Muscle of back (tissue), 11 donors: ENCODE data around the gene LLCFC1. TPM values are rescaled to one million over a fixed set of nuclear protein-coding genes. Genes with fewer than 3 reads are reported as not detected.
A peak's percentile ranks its signal among the peaks of the same experiment; 100 is the strongest.

ENCODE experiments used
- DNase-seq, 3 donors: peaks; one replicate each; pipeline versions ENCODE4 v3.0.0 to v3.0.0-alpha.2; 2013
- polyA plus RNA-seq, 10 donors: library from polyadenylated mRNA; unstranded; fragments of 120-200 nt; gene quantifications; one replicate each; pipeline ENCODE4 v1.2.1, GENCODE V29; 2013; ENCODE audit not compliant: insufficient read length in 10 of 10

The LLCFC1 gene
- polyA plus RNA-seq, 10 donors, result 0.16 to 0.60 (median 0.42) TPM; not detected in 4

DNA sequence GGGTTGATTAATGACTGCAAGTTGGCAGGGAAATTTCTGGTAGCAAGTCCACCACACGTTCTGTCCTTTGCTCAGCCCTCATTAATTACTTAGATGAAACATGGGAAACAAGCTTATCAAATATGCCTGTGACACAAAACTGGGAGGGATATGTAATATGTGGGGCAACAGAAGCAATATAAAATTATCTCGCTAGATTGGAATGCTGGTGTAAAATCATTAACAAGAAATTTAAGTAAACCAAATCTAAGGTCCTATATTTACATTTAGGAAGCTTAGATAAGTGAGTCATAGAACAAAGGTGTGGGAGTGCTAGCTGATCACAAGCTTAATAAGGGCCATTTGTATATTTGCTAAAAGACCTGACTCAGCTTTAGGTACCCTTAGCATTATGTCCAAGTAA, 29.3 kb upstream of the LLCFC1 start:
- no peak for DNase-seq

DNA sequence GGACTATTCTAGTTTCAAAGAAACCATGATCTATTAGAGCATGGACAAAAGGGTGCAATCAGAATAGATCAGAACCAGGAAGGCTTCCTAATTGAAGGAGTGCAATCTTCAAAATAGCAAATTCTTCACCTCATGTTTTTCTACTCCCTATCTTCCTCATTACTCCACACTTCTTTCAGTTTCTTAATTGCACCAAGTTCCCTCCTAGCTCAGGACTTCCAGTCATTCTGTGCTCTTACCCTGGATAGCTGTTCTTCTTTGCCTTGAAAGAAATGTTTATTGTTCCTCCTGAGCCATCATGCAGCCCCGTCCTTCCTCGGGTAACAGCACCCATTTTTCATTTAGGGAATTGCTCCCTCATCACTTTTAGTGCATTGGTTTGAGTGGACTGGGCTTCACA, 28.8 kb upstream of the LLCFC1 start:
- no peak for DNase-seq

DNA sequence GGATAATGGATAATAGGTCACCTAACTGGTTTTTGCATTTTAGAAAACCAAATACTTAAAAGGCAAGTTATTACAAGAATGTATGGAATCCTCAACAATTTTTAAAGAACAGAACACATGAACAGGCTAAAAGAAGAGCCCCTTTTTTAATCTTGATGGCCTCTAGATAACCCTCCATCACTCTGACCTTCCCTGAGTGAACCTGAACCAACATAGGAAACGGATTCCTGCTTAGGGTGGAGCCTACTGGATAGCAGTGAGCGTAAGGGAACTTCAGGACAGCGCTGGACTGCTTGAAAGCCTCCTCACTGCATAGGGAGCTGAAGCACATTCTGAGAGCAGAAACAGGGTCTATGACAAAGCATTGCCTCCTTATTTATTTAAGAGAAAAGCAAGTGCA, 26.2 kb upstream of the LLCFC1 start:
- no peak for DNase-seq

DNA sequence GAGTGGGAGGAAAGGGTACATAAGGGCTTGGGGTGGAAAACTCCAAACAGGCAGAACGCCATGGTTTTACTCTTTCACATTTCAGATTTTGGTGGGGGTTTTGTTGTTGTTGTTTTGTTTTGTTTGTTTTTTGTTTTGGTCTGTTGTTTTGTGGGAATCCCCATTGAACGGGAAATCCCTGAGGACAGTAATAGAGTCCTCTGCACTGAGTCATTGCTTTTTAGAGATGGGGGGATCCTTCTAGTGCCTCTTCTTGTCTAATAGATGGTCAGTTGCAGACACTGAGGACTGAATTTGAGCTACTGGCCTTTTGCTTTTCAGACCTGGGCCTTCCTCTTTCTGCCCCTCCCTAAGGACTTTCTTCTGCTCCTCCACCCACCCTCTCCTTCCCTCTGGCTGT, 25.7 kb upstream of the LLCFC1 start:
- DNase-seq, result no peak

DNA sequence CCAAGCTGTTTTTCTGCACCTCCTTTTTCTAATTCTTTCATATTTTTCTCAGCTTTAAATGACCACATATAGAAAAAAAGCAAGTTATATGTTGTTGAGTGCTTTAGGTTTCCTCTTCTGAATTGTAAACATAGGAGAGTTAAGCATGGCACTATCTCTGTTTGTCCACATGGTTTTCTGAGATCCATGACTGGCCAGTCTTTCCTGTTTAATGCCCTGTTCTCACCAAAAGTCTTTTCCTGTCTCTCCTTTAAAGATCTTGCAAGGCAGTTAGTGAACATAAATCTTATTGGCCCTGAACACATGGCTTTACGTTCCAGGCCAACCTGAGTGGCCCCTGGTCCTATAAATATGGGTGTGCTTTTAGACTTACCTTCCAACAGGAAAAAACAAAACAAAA, 25.2 kb upstream of the LLCFC1 start:
- no peak for DNase-seq

DNA sequence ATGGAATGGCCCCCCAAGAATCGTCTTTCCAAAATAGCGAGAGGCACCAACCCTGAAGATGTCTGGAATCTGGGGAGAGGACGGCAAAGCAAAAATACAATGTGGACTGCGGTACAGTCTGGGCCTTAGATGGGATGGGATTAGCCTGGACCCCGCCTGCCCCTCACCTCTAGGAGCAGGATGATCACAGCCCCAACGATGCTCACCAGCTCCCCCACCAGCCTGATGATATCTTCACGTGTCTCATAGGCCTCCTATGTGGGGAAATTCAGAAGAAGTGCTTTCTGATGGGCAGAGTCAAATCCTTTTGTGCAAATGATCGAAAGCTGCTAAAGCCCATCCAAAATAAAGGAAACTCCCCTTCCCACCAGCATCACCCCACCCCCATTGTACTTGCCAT, 24.0 kb upstream of the LLCFC1 start:
- DNase-seq, result no peak

DNA sequence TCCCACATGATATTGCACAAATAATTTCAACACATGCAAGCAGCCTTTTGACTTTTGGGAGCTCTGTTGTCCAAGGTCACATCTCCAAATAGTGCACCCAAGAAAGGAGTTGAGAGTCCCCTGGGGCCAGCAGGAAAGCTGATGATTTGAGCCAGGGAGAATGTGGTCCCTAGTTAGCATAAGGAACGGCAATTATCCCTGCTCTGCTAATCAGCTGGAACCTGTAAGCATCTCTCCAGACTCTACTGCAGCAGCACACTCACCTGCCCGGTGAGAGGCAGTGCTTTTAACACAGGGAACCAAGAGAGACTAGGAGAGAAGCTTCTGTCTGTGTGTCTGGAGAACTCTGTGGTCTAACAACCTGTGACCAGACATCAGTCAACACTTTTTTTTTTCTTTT, 22.8 kb upstream of the LLCFC1 start:
- no peak for DNase-seq

DNA sequence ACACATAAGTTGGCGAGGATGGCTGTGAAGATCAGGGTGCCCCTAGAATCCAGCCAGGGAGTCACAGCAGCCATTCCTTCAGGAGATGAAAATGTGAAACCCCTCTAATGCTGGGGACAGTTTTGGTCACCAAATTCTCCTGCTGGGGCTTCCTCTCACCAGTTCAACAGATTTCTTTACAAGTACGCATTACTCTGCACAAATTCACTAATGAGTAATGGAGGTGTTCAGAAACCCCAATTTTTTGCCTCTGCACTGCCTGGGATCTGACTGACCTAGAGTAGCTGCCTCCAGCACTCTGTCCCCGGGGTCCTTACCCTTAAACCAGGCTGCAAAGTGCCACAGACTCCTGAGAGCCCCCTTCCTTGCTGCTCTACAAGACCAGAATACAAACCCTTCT, 21.8 kb upstream of the LLCFC1 start:
- no peak for DNase-seq

DNA sequence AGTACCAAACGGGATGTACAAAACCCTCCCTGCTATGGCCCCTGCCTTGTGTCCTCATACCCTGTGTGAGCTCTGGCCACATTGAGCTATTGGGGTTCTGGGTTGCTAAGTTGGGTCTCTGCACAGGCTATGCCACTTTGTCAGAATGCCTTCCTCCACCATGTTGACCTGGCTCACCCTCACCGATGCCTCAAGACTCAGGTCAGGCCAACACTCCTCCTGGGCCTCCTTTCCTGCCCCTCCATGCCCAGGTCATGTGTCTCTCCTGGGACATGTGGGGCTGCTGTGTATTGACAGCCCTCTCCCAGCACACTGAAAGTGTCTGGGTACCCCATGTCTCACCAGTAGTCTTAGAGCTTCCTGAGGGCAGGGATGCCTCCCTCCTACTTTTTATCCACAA, 20.4 kb upstream of the LLCFC1 start:
- DNase-seq, result no peak

DNA sequence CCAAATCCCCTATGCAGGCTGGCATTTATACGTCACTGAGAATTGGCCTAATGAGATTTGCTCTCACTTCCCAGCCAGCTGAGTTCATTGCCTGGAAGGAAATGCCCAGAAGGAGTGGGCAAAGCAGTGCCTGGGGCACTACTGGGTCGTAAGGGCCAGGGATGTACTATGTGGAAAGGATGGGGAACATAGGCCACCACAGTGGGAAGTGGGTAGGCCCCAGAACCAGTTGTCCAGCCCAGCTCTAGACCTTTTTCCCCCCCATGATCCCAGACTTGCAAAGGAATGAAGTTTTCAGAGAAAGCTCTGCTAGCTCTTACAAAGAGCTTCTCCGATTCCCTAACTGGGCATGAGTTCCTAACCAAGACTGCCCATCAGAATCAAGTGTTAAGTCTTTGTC, 19.6 kb upstream of the LLCFC1 start:
- no peak for DNase-seq

DNA sequence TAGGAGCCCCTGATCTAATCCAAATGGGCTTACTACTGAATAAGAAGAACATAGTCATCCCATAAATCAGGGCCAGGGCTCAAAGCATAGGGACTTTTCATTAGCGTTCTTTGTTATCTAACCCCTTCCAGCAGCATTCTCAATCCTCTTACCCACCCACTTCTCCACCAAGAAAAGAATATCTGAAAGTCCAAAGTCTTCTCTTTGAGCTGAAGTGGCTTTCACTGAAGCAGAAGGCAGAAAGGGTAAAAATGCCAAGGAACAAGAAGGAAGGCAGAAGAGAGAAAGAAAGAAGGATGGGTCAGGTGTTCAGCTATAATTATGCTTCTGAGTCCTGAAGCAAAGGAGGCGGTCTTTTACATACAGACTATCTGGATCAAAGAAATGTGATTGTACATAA, 15.9 kb upstream of the LLCFC1 start:
- no peak for DNase-seq

DNA sequence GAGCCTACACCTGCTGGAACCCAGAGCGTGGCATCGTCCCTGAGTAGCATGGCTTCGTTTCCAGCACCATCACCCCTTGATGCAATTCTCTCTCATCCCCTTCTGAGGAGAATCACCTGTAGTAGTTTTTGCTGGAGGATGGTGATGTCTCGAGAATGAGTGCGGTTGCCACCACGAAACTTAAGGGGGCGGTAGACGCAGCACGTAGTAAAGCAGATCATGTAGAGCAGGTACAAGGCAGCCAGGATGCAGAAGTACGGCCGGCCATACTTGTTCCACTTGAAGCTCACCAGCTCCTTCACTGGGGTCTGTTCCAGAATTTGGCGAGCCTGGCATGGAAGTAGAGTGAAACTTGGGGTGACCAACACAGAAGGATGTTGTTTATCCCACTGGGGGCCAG, 13.9 kb upstream of the LLCFC1 start:
- DNase-seq, result no peak

DNA sequence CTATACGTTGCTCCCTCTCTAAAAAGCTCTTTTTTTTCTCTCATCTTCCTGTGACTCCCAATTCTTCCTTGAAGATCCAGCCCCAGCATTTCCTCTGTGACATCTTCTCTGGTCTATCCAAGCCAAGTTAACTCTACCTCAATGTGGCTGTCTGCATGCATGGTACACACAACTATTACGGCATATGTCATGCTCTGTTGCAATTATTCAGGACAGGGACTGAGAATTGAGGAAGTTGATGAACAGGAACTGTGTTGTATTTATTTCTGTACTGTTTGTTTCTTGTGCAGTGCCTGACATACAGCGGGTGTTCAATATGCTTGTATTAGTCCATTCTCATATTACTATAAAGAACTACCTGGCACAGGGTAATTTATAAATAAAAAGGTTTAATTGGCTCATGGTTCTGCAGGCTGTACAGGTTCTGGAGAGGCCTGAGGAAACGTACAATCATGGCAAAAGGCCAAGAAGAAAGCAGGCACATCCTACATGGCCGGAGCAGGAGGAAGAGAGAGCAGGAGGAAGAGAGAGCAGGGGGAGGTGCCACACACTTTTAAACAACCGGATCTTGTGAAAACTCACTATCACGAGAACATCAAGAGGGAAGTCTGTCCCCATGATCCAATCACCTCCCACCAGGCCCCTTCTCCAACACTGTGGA, 12.1 kb upstream of the LLCFC1 start:
- peak in 1 of 3 donors; percentile 9 for DNase-seq

DNA sequence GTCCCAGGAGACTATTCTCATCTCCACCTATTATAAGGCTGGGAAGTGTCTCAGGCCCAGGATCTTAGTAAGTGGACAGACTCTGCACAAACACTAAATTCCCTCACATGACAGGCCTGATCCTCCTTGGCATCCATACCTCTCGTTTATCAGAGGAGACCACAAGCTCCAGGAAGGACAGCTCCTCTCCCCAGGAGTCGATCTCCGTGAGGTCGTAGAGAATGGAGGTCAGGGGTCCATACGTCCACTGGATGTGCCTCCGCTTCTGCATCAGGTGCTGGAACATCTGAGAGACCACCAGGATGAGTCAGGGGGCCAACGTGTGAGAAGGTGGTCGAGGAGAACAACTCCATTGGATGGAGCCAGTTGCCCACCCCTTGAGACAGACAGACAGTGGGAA, 11.3 kb upstream of the LLCFC1 start:
- DNase-seq, result no peak

DNA sequence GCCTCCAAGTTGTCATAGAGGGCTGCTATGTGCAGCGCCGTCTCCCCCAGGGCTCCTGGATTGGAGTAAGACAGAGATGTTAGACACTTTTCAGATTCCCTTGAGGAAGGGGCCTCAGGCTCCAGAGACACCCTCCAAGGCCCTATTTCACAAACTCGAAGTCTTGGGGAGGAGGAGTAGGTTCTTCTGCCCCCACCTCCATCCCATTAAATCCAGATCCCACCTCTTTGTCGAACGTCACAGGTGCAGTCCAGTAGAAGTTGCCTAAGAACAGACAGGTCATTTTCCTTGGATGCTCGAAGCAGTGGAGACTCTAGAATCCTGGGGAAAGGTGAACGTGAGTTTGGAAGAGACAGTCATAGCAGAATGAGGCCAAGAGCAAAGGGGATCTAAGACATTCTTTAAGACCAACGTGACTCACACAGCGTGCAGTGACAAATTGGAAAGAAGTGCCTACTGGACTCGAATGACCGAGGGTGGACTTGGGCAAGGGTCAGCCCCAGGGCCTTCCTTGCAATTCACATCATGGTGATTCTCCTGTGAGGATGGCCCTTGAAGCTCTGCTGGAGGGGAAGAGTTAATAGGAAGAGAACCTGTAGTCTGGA, 9.1 kb upstream of the LLCFC1 start:
- DNase-seq, result no peak

DNA sequence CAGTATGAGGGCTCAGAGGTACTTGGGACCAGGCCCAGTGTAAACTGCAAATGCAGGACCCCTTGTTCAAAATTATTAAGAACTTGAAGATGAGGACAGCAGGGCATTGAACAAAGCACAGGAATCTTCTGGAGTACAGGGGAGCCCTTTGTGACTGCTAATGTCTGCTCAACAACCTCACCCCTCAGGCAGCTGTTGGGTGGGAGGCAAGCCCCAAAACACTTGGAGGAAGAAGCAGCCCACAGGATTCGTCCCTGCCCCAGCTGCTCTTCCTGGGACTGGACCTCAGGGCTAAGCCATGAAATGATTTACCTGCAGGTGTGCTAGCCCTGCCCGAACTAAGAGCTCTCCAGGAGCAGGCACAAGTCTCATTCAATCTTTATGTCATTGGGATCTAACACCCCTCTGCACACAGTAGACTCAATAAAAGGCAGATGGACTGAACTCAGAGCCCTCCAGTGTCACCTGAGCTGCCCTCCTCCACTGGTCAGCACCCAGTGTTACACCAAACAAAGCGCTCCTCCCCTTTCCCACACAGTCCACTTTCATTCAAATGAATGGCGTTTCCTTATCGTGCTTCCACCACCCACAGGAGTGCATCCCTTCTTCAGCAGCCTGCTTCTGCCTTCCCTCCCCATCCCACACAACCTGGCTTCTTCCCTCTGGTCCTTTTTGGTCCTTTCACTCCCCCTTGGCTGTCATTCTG, 6.7 kb upstream of the LLCFC1 start:
- DNase-seq, result no peak

DNA sequence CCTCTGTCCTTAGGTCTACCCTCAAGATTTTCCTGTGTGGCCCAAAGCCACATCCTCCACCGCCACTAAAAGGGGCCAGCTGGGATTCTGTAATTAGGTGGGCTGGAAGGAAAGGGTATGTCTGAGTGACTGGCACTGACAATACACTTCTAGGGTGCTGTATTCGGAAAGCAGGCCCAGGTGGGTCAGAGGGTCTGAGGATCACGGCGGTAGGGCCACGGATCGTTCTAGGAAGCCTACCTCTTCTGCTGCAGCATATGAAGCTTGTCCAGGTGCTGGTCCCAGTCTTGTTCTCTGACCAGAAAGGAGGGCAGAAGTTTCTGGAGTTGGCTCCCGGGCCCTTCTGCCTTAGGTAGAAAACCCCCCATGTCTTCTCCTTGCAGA, 6.2 kb upstream of the LLCFC1 start:
- no peak for DNase-seq

DNA sequence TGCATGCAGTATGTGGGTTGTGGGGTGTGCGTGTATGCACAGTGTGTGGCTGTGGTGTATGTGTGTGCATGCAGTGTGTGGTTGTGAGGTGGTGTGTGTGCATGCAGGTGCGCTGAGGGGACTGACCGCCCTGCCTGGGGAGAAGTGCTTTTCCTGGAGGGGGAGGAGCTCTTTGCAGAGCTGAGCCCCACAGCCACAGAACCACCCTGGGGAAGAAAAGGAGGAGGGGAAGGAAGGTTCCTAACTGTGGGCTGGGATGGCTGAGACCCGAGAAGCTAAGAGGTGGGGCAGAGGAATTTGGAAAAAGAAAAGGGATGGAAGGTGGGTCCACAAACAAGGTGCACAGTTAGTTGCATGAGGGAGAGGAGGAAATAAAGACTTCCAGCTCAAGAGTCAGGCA, 5.7 kb upstream of the LLCFC1 start, which contains the start of gene TRPV5:
Gene TRPV5, minus strand, starts transcription at position 123 of the 400 bp plus-strand sequence. CDS start 287 bp downstream, outside the sequence.
- no peak for DNase-seq

DNA sequence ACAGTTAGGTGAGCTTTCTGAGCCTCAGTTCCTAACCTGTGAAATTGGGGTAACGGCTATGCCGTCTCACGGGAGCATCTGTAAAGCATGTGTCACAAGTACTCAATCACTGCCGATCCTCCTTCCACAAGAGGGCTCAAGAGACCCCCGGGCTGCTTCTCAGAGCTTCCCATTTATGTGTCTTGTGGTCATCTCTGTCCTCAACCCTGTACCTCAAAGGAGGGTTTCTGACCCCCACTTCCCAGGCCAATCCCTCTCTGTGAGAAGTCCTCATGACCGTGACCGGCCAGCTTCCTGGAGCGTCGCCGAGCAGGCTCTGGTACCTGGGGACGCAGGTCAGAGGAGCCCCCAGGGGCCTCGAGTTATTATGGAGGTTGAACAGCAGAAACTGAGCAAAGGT, 5.2 kb upstream of the LLCFC1 start:
- DNase-seq, result no peak

DNA sequence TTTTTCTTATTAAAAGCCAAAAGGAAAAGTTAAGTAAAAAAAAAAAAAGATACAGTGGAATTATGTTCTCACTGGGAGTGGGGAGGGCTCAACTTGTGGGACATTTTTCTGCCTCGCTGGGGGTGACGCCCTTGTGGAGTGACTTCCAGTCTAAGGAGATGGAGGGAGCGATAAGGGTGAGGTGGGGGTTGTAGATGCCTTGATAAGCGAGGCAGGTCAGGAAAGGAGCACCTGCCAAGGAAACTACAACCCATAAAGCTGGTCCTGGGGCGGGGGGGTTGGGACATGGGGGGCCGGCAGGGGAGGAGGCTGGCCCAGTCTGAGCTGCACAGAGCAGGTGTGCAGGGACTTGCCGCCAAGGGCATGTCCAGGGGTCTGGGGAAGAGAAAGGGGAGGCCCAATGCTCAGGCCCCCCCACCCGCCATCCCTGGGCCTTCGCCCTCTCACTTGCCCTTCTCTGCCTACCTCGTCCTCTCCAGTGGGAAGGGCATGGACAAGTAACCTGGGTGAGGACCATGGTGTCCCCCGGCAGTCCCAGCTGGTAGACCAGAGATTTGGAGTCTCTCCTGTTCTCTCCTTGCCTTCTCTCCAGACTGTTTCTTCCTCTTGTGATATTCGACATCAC, 3.2 kb upstream of the LLCFC1 start:
- no peak for DNase-seq

DNA sequence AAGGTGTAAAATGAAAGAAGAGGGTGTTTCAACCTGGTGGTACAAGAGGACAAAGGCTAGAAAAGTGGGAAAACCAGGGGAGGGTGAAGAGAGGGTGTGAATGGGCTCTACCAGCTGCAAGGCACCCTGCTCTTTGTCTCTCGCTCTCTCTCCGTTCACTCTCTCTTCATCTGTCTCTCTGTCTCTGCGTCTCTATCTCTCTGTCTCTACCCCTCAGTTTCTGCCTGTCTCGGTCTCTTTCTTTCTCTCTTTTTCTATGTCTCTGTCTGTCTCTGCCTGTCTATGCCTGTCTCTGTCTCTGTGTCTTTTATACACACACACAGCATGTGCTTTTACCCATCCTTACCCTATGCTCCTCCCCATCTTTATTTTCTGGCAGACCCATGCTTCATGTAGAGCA, 673 bp upstream of the LLCFC1 start:
- no peak for DNase-seq

DNA sequence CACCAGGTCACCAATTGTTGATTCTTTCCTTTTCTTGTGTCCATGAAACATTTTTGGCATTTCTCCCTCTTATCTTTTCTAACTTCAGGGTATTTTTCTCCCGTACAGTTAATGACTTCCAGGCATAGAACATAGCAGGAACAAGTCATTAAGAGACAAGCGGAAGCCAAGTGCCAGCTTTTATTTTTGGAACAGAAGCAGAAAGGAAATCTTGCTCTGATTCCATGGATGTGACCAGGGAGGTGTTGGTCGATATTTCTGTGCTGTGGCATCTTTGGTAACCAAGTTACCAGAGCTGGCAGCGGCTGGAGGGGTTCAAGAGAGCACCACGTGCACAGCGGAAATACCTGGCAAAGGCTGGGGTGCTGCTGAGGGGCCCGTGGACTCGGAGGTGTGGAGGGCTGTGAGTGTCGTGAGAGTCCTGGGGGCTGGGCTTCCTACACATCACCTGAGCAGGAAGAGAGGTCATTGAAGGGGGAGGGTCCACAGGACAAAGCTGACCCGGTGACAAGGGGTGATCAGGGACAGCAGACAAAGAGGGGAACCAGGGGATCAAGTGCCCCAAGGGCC, 1.8 kb downstream of the LLCFC1 start:
- no peak for DNase-seq

DNA sequence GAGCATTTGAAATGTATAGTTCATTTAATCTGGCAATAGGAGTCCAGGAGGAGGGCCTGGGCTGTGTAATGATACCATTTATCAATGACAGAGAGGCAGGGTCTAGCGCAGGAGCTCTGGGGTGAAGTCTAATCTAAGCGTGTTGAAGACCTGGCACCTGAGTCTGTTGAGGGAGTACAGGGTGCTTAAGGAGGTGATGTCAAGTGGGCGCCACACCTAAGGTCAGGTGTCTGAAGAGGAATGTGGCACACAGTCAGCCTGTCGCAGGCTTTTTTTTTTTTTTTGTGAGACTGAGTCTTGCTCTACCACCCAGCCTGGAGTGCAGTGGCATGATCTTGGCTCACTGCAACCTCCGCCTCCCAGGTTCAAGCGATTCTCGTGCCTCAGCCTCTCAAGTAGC, 2.3 kb downstream of the LLCFC1 start:
- no peak for DNase-seq
